Endodermal cell (in vitro differentiated cells): Measurements from ENCODE around the gene FFAR1. TPM values are rescaled to one million over a fixed set of nuclear protein-coding genes. Genes with fewer than 3 reads are reported as not detected.

Experiments used
- DNase-seq: peaks from one replicate; pipeline ENCODE4 v3.0.0-alpha.2; 2017
- H3K27ac ChIP-seq: 2 replicates; pipeline ENCODE4 v1.5.1; 2013; ENCODE audit warnings: mild to moderate bottlenecking, low read depth, low read length, moderate library complexity
- H3K27me3 ChIP-seq: 2 replicates; pipeline ENCODE4 v1.6.1; 2013; ENCODE audit warnings: mild to moderate bottlenecking, low read length, moderate library complexity; ENCODE audit not compliant: insufficient read depth, control insufficient read depth, poor library complexity, severe bottlenecking
- H3K36me3 ChIP-seq: 2 replicates; pipeline ENCODE4 v1.7.0; 2013; ENCODE audit warnings: mild to moderate bottlenecking, low read length, moderate library complexity; ENCODE audit not compliant: control insufficient read depth, insufficient read depth
- H3K4me1 ChIP-seq: one replicate; pipeline ENCODE4 v1.7.0; 2013; ENCODE audit warnings: low read length; ENCODE audit not compliant: control insufficient read depth, insufficient read depth
- H3K4me3 ChIP-seq: 2 replicates; pipeline ENCODE4 v1.5.1; 2013; ENCODE audit warnings: mild to moderate bottlenecking, low read length, moderate library complexity
- H3K9ac ChIP-seq: 2 replicates; pipeline ENCODE4 v1.6.1; 2013; ENCODE audit warnings: mild to moderate bottlenecking, low read length, moderate library complexity; ENCODE audit not compliant: poor library complexity, severe bottlenecking; ENCODE audit errors: extremely low read depth
- H3K9me3 ChIP-seq: 2 replicates; pipeline ENCODE4 v1.6.1; 2013; ENCODE audit warnings: mild to moderate bottlenecking, low read length, moderate library complexity; ENCODE audit not compliant: control insufficient read depth
- H3K27ac Mint-ChIP-seq: 2 replicates; pipeline ENCODE4 v1.8.0; 2020; ENCODE audit warnings: mixed read lengths
- H3K27me3 Mint-ChIP-seq: 2 replicates; pipeline ENCODE4 v1.8.0; 2021; ENCODE audit warnings: mild to moderate bottlenecking, mixed read lengths; ENCODE audit not compliant: insufficient read depth
- H3K36me3 Mint-ChIP-seq: 2 replicates; pipeline ENCODE4 v1.8.0; 2020; ENCODE audit warnings: low read depth, mixed read lengths
- H3K4me1 Mint-ChIP-seq: 2 replicates; pipeline ENCODE4 v1.8.0; 2020; ENCODE audit warnings: mixed read lengths
- H3K4me3 Mint-ChIP-seq: 2 replicates; pipeline ENCODE4 v1.8.0; 2020; ENCODE audit warnings: mild to moderate bottlenecking, moderate library complexity, mixed read lengths
- H3K9me3 Mint-ChIP-seq: 2 replicates; pipeline ENCODE4 v1.8.0; 2020; ENCODE audit warnings: mild to moderate bottlenecking, mixed read lengths
- WGBS, 2 experiments: methylation state at CpG; one replicate each; pipeline versions ENCODE4 v1.1.5 to v1.1.7; 2013; ENCODE audit warnings: missing lambda C conversion rate in 2 of 2, mixed read lengths in 1 of 2; ENCODE audit not compliant: insufficient coverage in 1 of 2, insufficient read length in 1 of 2; 5-methylcytosine and 5-hydroxymethylcytosine counted together
- total RNA-seq, 2 donors: library from RNA; stranded (reverse); fragmentation: NEBNext Ultra II Directional in 1 of 2; extraction: Animal tissue kit (Norgen Biotek cat#: 25700) in 1 of 2; gene quantifications; 2 replicates in 1 of 2; 3 replicates in 1 of 2; pipeline ENCODE4 v1.2.1, GENCODE V29; 2021
- TF ChIP-seq, protein P1 (sequence below): fragments of 200-600 bp; sonication (generic); conservative IDR thresholded peaks from 2 replicates; pipeline ENCODE4 v1.5.0; 2021; ENCODE audit warnings: antibody characterized with exemption, mild to moderate bottlenecking

The FFAR1 gene
- total RNA-seq, 2 donors from 2014 or later, result not detected

DNA sequence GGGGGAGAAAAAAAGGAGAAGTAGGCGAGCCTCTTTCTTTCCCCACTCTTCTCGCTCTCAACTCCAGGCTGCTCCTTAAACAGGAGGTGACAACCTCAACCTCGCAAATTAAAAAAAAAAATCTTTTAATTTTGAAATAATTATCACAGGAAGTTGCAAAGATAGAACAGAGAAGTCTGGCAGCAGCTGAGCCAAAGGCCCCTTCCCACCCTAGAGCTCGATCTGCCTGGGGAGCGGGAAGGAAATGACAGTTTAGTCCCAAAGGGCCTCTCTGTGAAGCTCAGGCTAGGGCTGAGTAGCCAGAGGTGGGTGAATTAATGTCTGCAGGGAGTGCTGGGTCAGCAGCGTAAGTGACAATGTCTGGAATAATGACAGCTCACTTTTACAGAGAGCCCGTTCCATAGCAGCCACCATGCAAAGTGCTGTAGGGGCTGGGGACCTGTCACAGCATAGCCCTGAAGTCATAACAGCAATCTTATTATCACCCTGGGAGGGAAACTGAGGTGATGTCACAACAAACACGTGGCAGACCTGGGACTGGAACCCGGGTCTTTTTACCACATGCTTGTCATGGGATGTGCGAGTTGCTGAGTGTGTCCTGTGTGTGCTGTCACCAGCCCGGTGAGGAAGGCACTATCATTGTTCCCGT lies 27.5 kb upstream of the FFAR1 start:
- H3K4me1 ChIP-seq, result no peaks in the 10 kb centered on the region
- H3K4me3 Mint-ChIP-seq, result no peak overlapping the region
- no peak for DNase-seq
- H3K27me3 Mint-ChIP-seq, result no peaks in the 10 kb centered on the region
- TF ChIP-seq, protein P1, sequence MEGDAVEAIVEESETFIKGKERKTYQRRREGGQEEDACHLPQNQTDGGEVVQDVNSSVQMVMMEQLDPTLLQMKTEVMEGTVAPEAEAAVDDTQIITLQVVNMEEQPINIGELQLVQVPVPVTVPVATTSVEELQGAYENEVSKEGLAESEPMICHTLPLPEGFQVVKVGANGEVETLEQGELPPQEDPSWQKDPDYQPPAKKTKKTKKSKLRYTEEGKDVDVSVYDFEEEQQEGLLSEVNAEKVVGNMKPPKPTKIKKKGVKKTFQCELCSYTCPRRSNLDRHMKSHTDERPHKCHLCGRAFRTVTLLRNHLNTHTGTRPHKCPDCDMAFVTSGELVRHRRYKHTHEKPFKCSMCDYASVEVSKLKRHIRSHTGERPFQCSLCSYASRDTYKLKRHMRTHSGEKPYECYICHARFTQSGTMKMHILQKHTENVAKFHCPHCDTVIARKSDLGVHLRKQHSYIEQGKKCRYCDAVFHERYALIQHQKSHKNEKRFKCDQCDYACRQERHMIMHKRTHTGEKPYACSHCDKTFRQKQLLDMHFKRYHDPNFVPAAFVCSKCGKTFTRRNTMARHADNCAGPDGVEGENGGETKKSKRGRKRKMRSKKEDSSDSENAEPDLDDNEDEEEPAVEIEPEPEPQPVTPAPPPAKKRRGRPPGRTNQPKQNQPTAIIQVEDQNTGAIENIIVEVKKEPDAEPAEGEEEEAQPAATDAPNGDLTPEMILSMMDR, result no peak
- no peaks in the 10 kb centered on the region for H3K36me3 Mint-ChIP-seq
- no peak overlapping the region for H3K4me3 ChIP-seq
- WGBS, 2 experiments, result 83 to 84% methylated on average over 9 to 12 of the region's 12 CpGs
- no peaks in the 10 kb centered on the region for H3K27me3 ChIP-seq
- peaks cover 5% of the 10 kb centered on the region for H3K4me1 Mint-ChIP-seq
- no peaks in the 10 kb centered on the region for H3K36me3 ChIP-seq
- peaks cover 8% of the 10 kb centered on the region for H3K9me3 Mint-ChIP-seq
- H3K27ac ChIP-seq, result no peak overlapping the region
- peaks cover 7% of the 10 kb centered on the region for H3K9me3 ChIP-seq
- H3K9ac ChIP-seq, result no peak overlapping the region
- H3K27ac Mint-ChIP-seq, result no peak overlapping the region

- no peak overlapping the region for H3K4me3 ChIP-seq
- Mint-ChIP-seq H3K27me3 (no peaks in the 10 kb centered on the region), H3K4me3 (no peak overlapping the region), H3K4me1 (peaks cover 5% of the 10 kb centered on the region), H3K36me3 (no peaks in the 10 kb centered on the region), H3K27ac (no peak overlapping the region), H3K9me3 (peaks cover 8% of the 10 kb centered on the region)
- DNase-seq, result no peak
- no peak overlapping the region for H3K9ac ChIP-seq
- no peaks in the 10 kb centered on the region for H3K27me3 ChIP-seq
- H3K36me3 ChIP-seq, result no peaks in the 10 kb centered on the region
- H3K4me1 ChIP-seq, result no peaks in the 10 kb centered on the region
- TF ChIP-seq, protein P1, result no peak
- no peak overlapping the region for H3K27ac ChIP-seq
- peaks cover 7% of the 10 kb centered on the region for H3K9me3 ChIP-seq
- WGBS, 2 experiments, result 81 to 100% methylated on average over 1 to 2 of the region's 2 CpGs
These were observed 26.4 kb upstream of the FFAR1 start for GRCh38 chr19:35321291-35321690.

DNA sequence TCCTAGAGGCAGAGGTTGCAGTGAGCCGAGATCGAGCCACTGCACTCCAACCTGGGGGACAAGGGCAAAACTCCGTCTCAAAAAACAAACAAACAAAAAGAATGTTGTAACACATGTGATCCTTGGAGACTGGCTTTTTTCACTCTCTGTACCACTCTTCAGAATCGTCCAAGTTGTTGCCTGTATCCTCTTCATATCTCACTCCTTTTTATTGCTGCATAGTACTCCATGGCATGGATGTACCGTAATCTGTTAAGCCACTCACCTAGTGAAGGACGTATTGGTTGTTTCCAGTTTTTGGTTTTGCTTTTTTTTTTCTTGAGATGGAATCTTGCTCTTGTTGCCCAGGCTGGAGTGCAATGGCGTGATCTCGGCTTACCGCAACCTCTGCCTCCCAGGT lies 25.7 kb upstream of the FFAR1 start:
- Mint-ChIP-seq H3K27ac (no peak overlapping the region), H3K9me3 (peaks cover 8% of the 10 kb centered on the region), H3K27me3 (no peaks in the 10 kb centered on the region), H3K4me3 (no peak overlapping the region), H3K36me3 (no peaks in the 10 kb centered on the region), H3K4me1 (peaks cover 5% of the 10 kb centered on the region)
- TF ChIP-seq, protein P1, result no peak
- no peak overlapping the region for H3K4me3 ChIP-seq
- no peaks in the 10 kb centered on the region for H3K4me1 ChIP-seq
- H3K27me3 ChIP-seq, result no peaks in the 10 kb centered on the region
- peaks cover 7% of the 10 kb centered on the region for H3K9me3 ChIP-seq
- H3K9ac ChIP-seq, result no peak overlapping the region
- WGBS, 2 experiments, result 89 to 92% methylated on average over 6 to 8 of the region's 9 CpGs
- no peak overlapping the region for H3K27ac ChIP-seq
- H3K36me3 ChIP-seq, result no peaks in the 10 kb centered on the region
- no peak for DNase-seq
